OCI-LY1 (cell line): Measurements from ENCODE around the gene POU2AF1.

Experiments used
- H2AFZ ChIP-seq: fragments of 200-600 bp; sonication (generic), shearing (Covaris generic); 2 replicates; pipeline ENCODE4 v1.6.0; 2014; ENCODE audit warnings: antibody characterized with exemption, mild to moderate bottlenecking, low read length
- H3F3A ChIP-seq: fragments of 200-600 bp; sonication (generic), shearing (Covaris generic); 2 replicates; pipeline ENCODE4 v1.6.0; 2014; ENCODE audit warnings: mild to moderate bottlenecking, antibody characterized with exemption, low read length, moderate library complexity; ENCODE audit not compliant: insufficient read depth
- H3K27ac ChIP-seq: fragments of 200-600 bp; sonication (generic); 2 replicates; pipeline ENCODE4 v1.5.1; 2014; ENCODE audit warnings: low read length, mixed run types, mild to moderate bottlenecking, low read depth; ENCODE audit not compliant: poor library complexity, severe bottlenecking
- H3K27me3 ChIP-seq: fragments of 200-600 bp; sonication (generic); 2 replicates; pipeline ENCODE4 v1.6.0; 2014; ENCODE audit warnings: antibody characterized with exemption, mild to moderate bottlenecking, low read length, moderate library complexity; ENCODE audit not compliant: insufficient read depth
- H3K36me3 ChIP-seq: fragments of 200-600 bp; sonication (generic); 2 replicates; pipeline ENCODE4 v1.6.1; 2014; ENCODE audit warnings: mild to moderate bottlenecking, antibody characterized with exemption, low read length, moderate library complexity, mixed read lengths; ENCODE audit not compliant: insufficient read depth
- H3K4me1 ChIP-seq: fragments of 200-600 bp; sonication (generic); 2 replicates; pipeline ENCODE4 v1.5.1; 2014; ENCODE audit warnings: mild to moderate bottlenecking, low read length, moderate library complexity; ENCODE audit not compliant: insufficient read depth, severe bottlenecking
- H3K4me2 ChIP-seq: fragments of 200-600 bp; sonication (generic), shearing (Covaris generic); 2 replicates; pipeline ENCODE4 v1.6.1; 2014; ENCODE audit warnings: low read length
- H3K4me3 ChIP-seq: fragments of 200-600 bp; sonication (generic); 2 replicates; pipeline ENCODE4 v1.5.1; 2014; ENCODE audit warnings: low read length, low read depth, mild to moderate bottlenecking, mixed read lengths; ENCODE audit not compliant: poor library complexity, severe bottlenecking
- H3K79me2 ChIP-seq: fragments of 200-600 bp; shearing (Covaris generic); 2 replicates; pipeline ENCODE4 v1.6.1; 2016; ENCODE audit warnings: mixed run types, low read length, mixed read lengths; ENCODE audit not compliant: insufficient read depth
- H3K9ac ChIP-seq: fragments of 200-600 bp; sonication (generic), shearing (Covaris generic); 2 replicates; pipeline ENCODE4 v1.6.1; 2014; ENCODE audit warnings: mild to moderate bottlenecking, low read length, mixed read lengths
- H3K9me2 ChIP-seq: fragments of 200-600 bp; sonication (generic), shearing (Covaris generic); 2 replicates; pipeline ENCODE4 v1.6.1; 2014; ENCODE audit warnings: low read depth, mild to moderate bottlenecking, low read length, mixed read lengths
- H3K9me3 ChIP-seq: fragments of 200-600 bp; shearing (Covaris generic); 2 replicates; pipeline ENCODE4 v1.6.1; 2014; ENCODE audit warnings: low read length, mixed read lengths
- H4K20me1 ChIP-seq: fragments of 200-600 bp; sonication (generic), shearing (Covaris generic); 2 replicates; pipeline ENCODE4 v1.6.0; 2016; ENCODE audit warnings: mild to moderate bottlenecking, low read length; ENCODE audit not compliant: insufficient read depth
- CTCF ChIP-seq: fragments of 200-600 bp; sonication (generic), shearing (Covaris generic); IDR thresholded peaks from 2 replicates; pipeline ENCODE4 v1.5.1; 2017; ENCODE audit warnings: mild to moderate bottlenecking, antibody characterized with exemption, low read length, moderate library complexity, mixed read lengths
- EZH2 ChIP-seq: fragments of 200-600 bp; sonication (generic), shearing (Covaris generic); IDR thresholded peaks from 2 replicates; pipeline ENCODE4 v1.8.0; 2017; ENCODE audit warnings: borderline replicate concordance, mixed run types, mild to moderate bottlenecking, antibody characterized with exemption, low read length, moderate library complexity, mixed read lengths

Gene POU2AF1

GRCh38 chr11:111400595-111400994 lies 21.5 kb upstream of the POU2AF1 start:
- H3K4me3 ChIP-seq = peak overlapping the region; percentile 19
- H3K27ac ChIP-seq = peak overlapping the region; percentile 97
- peaks cover 6% of the 10 kb centered on the region for H3F3A ChIP-seq
- H4K20me1 ChIP-seq = no peaks in the 10 kb centered on the region
- peaks cover 64% of the 10 kb centered on the region for H3K4me1 ChIP-seq
- peaks cover 19% of the 10 kb centered on the region for H3K9me3 ChIP-seq
- no peaks in the 10 kb centered on the region for H3K79me2 ChIP-seq
- H3K4me2 ChIP-seq = peak overlapping the region; percentile 53
- no peaks in the 10 kb centered on the region for H3K27me3 ChIP-seq
- H3K9me2 ChIP-seq = no peaks in the 10 kb centered on the region
- peak overlapping the region; percentile 55 for H3K9ac ChIP-seq
- peaks cover 31% of the 10 kb centered on the region for H3K36me3 ChIP-seq
- no peak overlapping the region for H2AFZ ChIP-seq
- no peak for TF ChIP-seq EZH2
- TF ChIP-seq CTCF = no peak

GRCh38 chr11:111399187-111400031 lies 20.3 kb upstream of the POU2AF1 start:
- Histone ChIP-seq H4K20me1 (no peaks in the 10 kb centered on the region), H3K79me2 (no peaks in the 10 kb centered on the region), H3K4me2 (peak overlapping the region; percentile 53), H3K27ac (peak overlapping the region; percentile 97), H3K36me3 (peaks cover 26% of the 10 kb centered on the region), H3K4me3 (peak overlapping the region; percentile 19), H3K4me1 (peaks cover 73% of the 10 kb centered on the region), H3F3A (peaks cover 6% of the 10 kb centered on the region), H3K9me3 (peaks cover 14% of the 10 kb centered on the region), H3K9me2 (no peaks in the 10 kb centered on the region), H3K27me3 (no peaks in the 10 kb centered on the region), H2AFZ (no peak overlapping the region), H3K9ac (peak overlapping the region; percentile 55)
- TF ChIP-seq EZH2 (no peak), CTCF (peak; percentile 88)

GRCh38 chr11:111397034-111397433 lies 18.0 kb upstream of the POU2AF1 start:
- no peaks in the 10 kb centered on the region for H3K27me3 ChIP-seq
- peaks cover 94% of the 10 kb centered on the region for H3K4me1 ChIP-seq
- H3K36me3 ChIP-seq = peaks cover 6% of the 10 kb centered on the region
- peak overlapping the region; percentile 28 for H3K4me3 ChIP-seq
- no peaks in the 10 kb centered on the region for H3K9me3 ChIP-seq
- no peaks in the 10 kb centered on the region for H3K9me2 ChIP-seq
- no peak overlapping the region for H2AFZ ChIP-seq
- TF ChIP-seq EZH2 = no peak
- no peak for TF ChIP-seq CTCF
- no peaks in the 10 kb centered on the region for H4K20me1 ChIP-seq
- H3K79me2 ChIP-seq = no peaks in the 10 kb centered on the region
- H3K9ac ChIP-seq = peak overlapping the region; percentile 68
- H3F3A ChIP-seq = peaks cover 6% of the 10 kb centered on the region
- peak overlapping the region; percentile 97 for H3K27ac ChIP-seq
- H3K4me2 ChIP-seq = peak overlapping the region; percentile 60
